GM18499 (cell line): ENCODE results near the gene TEX35.

Experiments
- ATAC-seq: cut with Tn5 transposase; IDR thresholded peaks from one replicate; pipeline ENCODE4 v1.9.1; 2021; ENCODE audit warnings: moderate number of reproducible peaks; ENCODE audit not compliant: insufficient read depth, unreplicated experiment

The TEX35 gene

DNA sequence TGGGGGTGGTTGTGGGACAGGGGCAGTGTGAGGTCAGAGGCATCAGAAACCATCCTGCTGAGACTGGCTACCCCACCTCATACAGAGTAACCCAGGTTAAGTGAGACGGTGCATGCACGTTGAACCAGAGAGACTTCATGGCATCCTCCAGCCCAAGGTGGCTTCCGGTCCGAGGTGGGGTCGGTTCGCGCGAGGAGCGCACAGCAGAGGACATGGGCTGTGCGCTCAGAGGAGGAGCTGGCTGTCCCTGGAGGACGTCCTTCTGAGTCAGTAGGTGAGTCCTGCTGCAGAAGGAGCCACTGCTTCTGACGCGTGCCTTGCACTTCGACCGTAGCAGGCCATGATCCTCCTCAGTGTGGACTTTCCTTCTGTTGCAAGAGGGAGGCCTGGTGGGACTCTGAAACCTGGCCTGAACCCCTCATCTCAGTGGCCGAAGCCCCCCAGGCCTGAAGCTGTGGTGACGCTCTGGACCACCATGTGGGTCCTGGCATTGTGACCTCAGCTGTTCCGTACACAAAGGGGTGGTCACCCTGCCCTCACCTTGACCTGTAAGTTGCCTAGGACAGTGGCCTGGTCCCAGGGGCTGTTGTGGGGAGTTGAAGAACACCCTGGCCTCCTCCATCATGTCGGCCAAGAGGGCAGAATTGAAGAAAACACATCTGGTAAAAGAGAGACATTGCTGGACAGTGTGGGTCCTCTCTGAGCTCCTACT is at the start of gene TEX35:
Gene TEX35 (plus strand): TSS at position 544 of the 712 bp plus-strand sequence. CDS start 80 bp downstream, at position 624.
- ATAC-seq: no peak

- ATAC-seq: no peak
Observed at GRCh38 chr1:178464141-178464540, 48.8 kb upstream of the TEX35 start.

- no peak for ATAC-seq
Observed at GRCh38 chr1:178464566-178464965, 48.3 kb upstream of the TEX35 start.

GRCh38 chr1:178465011-178465410 is 47.9 kb upstream of the TEX35 start:
- no peak for ATAC-seq

DNA sequence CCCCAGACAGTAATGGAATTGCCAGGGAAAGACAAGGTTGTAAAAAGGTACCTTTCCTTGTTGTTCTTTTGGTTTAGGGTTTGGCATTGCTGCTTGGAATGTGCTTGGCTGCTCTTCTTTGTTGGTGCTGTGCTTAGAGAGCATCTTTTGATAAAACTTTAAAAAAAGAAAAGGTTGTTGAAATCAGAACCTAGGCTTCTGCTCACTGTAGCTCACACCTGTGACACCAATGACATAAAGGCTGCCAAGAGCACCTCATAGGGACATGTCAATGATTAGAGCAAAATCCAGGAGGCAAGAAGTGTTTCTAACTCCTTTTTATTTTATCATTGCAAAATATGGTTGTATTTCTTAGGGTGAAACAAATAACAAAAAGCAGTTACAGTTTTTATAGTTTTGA is 45.1 kb upstream of the TEX35 start:
- no peak for ATAC-seq

- ATAC-seq: no peak
Observed at GRCh38 chr1:178470411-178470960, 42.4 kb upstream of the TEX35 start.

- no peak for ATAC-seq
Observed at GRCh38 chr1:178472531-178472930, 40.4 kb upstream of the TEX35 start.

- ATAC-seq: no peak
Observed at GRCh38 chr1:178477373-178477772, 35.5 kb upstream of the TEX35 start.

GRCh38 chr1:178477841-178478240 is 35.1 kb upstream of the TEX35 start:
- ATAC-seq: no peak

- no peak for ATAC-seq
Observed at GRCh38 chr1:178483251-178483957, 29.5 kb upstream of the TEX35 start.

DNA sequence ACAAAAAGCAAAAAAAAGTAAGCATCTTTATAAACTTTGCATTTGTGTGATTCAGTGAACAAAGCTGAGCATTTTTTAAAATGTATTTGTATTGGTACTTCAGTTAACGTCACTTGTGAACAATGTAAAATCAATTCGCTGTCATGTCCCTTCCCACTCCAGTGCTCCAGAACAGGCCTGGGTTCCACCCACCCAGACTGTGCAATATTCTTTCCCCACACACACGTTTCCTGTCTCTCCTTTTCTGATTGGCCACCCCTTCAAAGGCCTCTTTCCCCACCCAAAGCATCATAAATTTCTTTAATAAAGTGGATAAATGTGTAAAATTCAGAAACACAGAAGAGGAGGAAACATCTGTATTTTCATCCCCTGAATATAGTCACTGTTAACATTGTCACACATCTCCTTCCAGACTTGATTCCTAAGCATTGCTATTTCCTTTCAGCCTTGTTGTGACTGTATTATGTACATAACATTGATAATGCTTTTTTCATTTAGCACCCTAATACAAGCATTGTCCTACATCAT is 28.1 kb upstream of the TEX35 start:
- ATAC-seq: no peak

DNA sequence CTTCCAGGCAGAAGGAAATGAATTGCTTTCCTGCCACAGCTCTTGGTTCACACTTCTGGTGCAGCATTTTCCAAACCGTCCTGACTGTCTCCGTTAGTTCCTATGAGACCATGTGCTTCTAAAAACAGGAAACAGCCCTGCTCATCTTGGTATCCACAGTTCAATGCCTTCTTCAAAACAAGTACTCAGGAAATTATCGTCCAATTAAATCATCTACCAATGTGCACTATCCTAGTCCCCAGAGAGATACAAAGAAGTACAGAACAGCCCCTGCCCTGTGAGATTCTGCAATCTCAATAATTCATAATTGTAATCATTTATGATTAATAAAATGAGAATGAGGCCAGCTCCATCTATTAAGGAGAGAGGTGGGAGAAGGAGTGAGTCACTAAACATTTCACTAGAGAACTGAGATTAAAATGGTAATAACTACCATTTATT is 27.3 kb upstream of the TEX35 start:
- no peak for ATAC-seq

DNA sequence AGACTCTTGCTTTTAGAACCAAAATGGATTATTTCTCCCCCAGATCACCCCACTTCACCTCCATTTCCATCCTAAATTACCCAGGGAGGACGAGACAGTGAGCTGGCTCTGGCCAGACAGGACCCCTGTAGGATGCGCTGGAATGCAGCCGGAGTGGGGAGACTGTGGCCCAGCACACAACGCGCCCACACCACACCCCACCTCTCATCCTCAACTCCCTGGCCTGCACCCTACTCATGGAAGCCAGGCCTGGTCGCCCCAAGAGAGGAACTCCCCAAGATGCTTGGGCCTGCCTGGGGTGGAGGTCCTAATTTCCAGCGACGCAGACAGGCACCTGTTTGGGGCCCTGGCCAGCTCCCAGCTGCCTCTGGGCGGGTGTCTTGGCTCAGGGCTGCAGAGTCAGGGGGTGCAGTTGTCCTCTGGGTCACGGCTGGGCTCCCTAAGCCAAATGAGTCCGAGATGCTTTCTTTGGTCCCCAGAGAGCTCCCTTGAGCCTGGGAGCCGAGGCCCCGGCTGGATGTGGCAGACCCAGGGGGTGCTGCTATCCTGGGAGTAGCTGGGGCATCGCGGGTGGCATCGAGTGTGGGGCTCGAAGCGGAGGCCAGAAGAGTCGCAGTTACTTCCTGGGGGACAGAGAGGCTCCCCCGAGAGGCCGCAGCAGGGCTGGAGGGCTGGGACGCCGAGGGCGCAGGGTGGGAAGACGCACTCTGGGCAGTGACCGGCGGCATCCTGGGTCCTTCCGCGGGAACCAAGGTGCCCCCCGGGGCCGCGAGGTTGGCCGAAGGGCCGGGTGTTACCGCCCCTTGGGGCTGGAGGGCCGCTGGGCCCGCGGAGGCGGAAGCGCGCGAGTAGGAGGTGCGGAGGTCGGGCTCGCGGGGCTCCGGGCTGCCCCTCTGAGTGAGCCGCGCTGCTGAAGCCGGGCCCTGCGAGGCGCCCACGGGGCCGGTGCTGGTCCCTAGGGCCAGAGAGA is 26.5 kb upstream of the TEX35 start:
- ATAC-seq: no peak

- no peak for ATAC-seq
Observed at GRCh38 chr1:178487070-178487615, 25.8 kb upstream of the TEX35 start.

DNA sequence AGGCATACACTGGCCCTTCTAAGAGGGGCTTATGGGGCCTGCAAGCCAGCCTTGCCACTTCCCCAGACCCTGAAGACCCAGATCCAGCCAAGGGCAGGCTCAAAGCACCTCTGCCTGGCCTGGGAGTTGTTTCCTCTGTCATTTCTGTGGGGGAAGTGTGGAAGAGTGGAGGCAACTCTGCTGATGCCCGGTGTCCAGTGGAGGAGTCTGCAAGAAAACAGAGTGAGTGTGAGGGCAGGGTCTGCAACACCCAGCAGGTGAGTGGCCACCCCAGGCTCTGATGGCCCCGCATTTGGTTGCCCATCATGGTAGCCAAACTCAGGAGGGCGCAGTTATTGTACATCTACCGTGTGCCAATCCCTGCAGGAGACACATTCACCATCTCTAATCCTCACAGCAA is 24.5 kb upstream of the TEX35 start:
- ATAC-seq: no peak

GRCh38 chr1:178489399-178489798 is 23.5 kb upstream of the TEX35 start:
- no peak for ATAC-seq

- ATAC-seq: no peak
Observed at GRCh38 chr1:178490136-178490535, 22.8 kb upstream of the TEX35 start.

GRCh38 chr1:178490967-178491366 is 21.9 kb upstream of the TEX35 start:
- ATAC-seq: no peak

- ATAC-seq: no peak
Observed at GRCh38 chr1:178491721-178492120, 21.2 kb upstream of the TEX35 start.

- no peak for ATAC-seq
Observed at GRCh38 chr1:178492341-178492740, 20.6 kb upstream of the TEX35 start.
